Measurements from ENCODE around the gene TRIM26.

GRCh38 chr6:30152016-30152673 is 61.1 kb downstream of the TRIM26 start:
- TF ChIP-seq CTCF (IDR thresholded peaks at IDR 0.05): no peak
- TF ChIP-seq EP300 (IDR thresholded peaks at IDR 0.05): no peak
- no peak for TF ChIP-seq POLR2AphosphoS5 (IDR thresholded peaks at IDR 0.05)
- TF ChIP-seq POLR2A (IDR thresholded peaks at IDR 0.05): no peak
